ENCODE results near the gene RAD51B.

DNA sequence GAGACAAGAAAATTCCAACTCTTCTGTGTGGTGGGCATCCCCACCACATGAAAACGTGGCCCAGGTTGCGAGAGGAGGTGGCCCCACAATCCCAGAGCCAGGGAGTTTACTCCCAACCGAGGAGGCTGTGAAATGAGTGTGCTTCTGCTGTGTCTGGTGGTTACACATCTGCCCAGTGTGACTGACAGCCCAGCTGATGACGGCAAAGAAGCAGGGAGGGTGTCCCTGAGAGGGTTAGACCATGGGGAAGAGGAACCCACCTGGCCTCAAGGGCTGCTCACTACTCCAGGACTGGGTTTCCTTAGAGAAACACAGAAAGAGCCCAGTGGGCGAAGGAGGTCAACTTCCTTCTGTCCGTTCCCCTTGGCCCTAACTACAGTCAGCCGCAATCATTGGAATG, 948.7 kb downstream of the RAD51B start:
- TF ChIP-seq, protein P1, sequence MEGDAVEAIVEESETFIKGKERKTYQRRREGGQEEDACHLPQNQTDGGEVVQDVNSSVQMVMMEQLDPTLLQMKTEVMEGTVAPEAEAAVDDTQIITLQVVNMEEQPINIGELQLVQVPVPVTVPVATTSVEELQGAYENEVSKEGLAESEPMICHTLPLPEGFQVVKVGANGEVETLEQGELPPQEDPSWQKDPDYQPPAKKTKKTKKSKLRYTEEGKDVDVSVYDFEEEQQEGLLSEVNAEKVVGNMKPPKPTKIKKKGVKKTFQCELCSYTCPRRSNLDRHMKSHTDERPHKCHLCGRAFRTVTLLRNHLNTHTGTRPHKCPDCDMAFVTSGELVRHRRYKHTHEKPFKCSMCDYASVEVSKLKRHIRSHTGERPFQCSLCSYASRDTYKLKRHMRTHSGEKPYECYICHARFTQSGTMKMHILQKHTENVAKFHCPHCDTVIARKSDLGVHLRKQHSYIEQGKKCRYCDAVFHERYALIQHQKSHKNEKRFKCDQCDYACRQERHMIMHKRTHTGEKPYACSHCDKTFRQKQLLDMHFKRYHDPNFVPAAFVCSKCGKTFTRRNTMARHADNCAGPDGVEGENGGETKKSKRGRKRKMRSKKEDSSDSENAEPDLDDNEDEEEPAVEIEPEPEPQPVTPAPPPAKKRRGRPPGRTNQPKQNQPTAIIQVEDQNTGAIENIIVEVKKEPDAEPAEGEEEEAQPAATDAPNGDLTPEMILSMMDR (conservative IDR thresholded peaks at IDR 0.05; ENCODE audit: low read depth, low read length) = no peak
- no peak for TF ChIP-seq EZH2 (IDR thresholded peaks at IDR 0.05; ENCODE audit: borderline replicate concordance, low read depth, low read length, poor library complexity, severe bottlenecking)

Measured in A673 (cell line).